ENCODE measurements around the gene BRINP2.

DNA sequence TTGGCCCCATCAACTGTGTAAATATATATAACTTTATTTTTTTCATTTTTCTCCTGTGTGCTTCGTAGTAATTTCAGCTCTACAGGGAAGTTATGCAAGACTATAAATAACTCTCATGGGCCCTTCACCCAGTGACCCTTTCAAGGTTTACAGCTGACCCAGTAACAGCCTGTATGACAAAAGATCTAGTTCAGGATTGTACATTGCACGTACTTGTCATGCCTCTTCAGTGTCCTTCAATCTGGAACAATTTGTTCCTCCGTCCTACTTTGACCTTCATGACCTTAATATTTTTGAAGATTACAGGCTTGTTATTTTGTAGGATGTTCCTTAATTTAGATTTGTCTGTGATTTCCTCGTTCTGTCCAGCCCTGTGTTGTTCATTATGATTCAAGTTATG is 40.5 kb downstream of the BRINP2 start:
- TF ChIP-seq, protein P1, sequence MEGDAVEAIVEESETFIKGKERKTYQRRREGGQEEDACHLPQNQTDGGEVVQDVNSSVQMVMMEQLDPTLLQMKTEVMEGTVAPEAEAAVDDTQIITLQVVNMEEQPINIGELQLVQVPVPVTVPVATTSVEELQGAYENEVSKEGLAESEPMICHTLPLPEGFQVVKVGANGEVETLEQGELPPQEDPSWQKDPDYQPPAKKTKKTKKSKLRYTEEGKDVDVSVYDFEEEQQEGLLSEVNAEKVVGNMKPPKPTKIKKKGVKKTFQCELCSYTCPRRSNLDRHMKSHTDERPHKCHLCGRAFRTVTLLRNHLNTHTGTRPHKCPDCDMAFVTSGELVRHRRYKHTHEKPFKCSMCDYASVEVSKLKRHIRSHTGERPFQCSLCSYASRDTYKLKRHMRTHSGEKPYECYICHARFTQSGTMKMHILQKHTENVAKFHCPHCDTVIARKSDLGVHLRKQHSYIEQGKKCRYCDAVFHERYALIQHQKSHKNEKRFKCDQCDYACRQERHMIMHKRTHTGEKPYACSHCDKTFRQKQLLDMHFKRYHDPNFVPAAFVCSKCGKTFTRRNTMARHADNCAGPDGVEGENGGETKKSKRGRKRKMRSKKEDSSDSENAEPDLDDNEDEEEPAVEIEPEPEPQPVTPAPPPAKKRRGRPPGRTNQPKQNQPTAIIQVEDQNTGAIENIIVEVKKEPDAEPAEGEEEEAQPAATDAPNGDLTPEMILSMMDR (optimal IDR thresholded peaks at IDR 0.05 in 1 of 3, IDR thresholded peaks at IDR 0.05 in 1 of 3, conservative IDR thresholded peaks at IDR 0.05 in 1 of 3; ENCODE audit: extremely low read depth in 1 of 3, insufficient read depth in 2 of 3, low read length in 3 of 3): no peak
- TF ChIP-seq EZH2 (IDR thresholded peaks at IDR 0.05; ENCODE audit: low read length): no peak

Data from keratinocyte (primary cell).